ENCODE results near the gene AMPD2. TPM values are rescaled to one million over a fixed set of nuclear protein-coding genes. Genes with fewer than 3 reads are reported as not detected.

AMPD2 gene
- total and polyA plus RNA-seq, 2 donors (not counting 3 experiments of a cell fraction or from before 2014, with no cell fraction given): 69.4 TPM

- BruUV-seq (replicated peaks): no TSS peak
- no peaks in the 10 kb centered on the region for H3K9me1 ChIP-seq (replicated peaks; ENCODE audit: control insufficient read depth, extremely low read depth, insufficient read depth, low read length)
- ChIA-PET CTCF (interaction anchor here (0.7 to 5.8 kb wide), 8 partner anchors 11 to 70 kb away, joined by 3 to 48 read pairs (median 8); partner anchors contain the start of gene GNAI3), POLR2A (no interaction called here)
- peaks cover 66% of the 10 kb centered on the region for H3K4me1 ChIP-seq (ENCODE audit: control insufficient read depth, extremely low read depth, insufficient read depth, low read length)
- H3K79me2 ChIP-seq (ENCODE audit: control insufficient read depth, insufficient read depth, low read length): peaks cover 9% of the 10 kb centered on the region
- peak overlapping the region; percentile 60 for H3K4me2 ChIP-seq (ENCODE audit: insufficient read depth, low read length)
- no peak overlapping the region for H3K4me3 ChIP-seq (replicated peaks in 1 of 3; ENCODE audit: insufficient read depth in 1 of 3, low read depth in 1 of 3, low read length in 3 of 3)
- no peaks in the 10 kb centered on the region for H3K27me3 ChIP-seq (ENCODE audit: control insufficient read depth in 2 of 2, insufficient read depth in 2 of 2, low read length in 2 of 2)
- H3K27ac ChIP-seq (ENCODE audit: insufficient read depth, low read depth, low read length): peak overlapping the region; percentile 92
- FAIRE-seq: peak; percentile 88
- peak overlapping the region; percentile 40 for H2AFZ ChIP-seq (ENCODE audit: low read depth, low read length)
- TF ChIP-seq JUN (IDR thresholded peaks at IDR 0.05; ENCODE audit: borderline replicate concordance, insufficient read depth, insufficient read length, low read depth) (peak; percentile 3), POLR2AphosphoS5 (IDR thresholded peaks at IDR 0.05; ENCODE audit: insufficient read depth, low read depth, low read length) (peak; percentile 55), CTCF (IDR thresholded peaks at IDR 0.05; ENCODE audit: extremely low read depth in 1 of 2, insufficient read depth in 1 of 2, low read depth in 1 of 2, low read length in 2 of 2) (no peak), GATA2 (IDR thresholded peaks at IDR 0.05; ENCODE audit: insufficient read depth, insufficient read length, low read depth, low read length) (no peak), MAX (IDR thresholded peaks at IDR 0.05; ENCODE audit: insufficient read depth, insufficient read length) (no peak), FOS (IDR thresholded peaks at IDR 0.05; ENCODE audit: borderline replicate concordance, insufficient read depth, low read length) (peak; percentile 22), EZH2 (IDR thresholded peaks at IDR 0.05; ENCODE audit: borderline replicate concordance, low read depth, low read length, severe bottlenecking) (no peak), POLR2A (IDR thresholded peaks at IDR 0.05; ENCODE audit: low read depth, low read length) (peak; percentile 43), MYC (IDR thresholded peaks at IDR 0.05; ENCODE audit: low read depth, low read length) (no peak)
- peak; percentile 86 for DNase-seq (ENCODE audit: low read depth, low spot score)
- no peaks in the 10 kb centered on the region for H4K20me1 ChIP-seq (replicated peaks; ENCODE audit: control insufficient read depth, extremely low read depth, insufficient read depth, low read length)
- no peaks in the 10 kb centered on the region for H3K36me3 ChIP-seq (ENCODE audit: control insufficient read depth in 2 of 2, extremely low read depth in 1 of 2, insufficient read depth in 2 of 2, low read length in 2 of 2)
- intact Hi-C loops (cut with micrococcal nuclease): loop anchor here (1.0 to 10.0 kb wide), 3 partner anchors 21 to 131 kb away; partner anchors contain the start of gene ATXN7L2
- H3K9me3 ChIP-seq (replicated peaks; ENCODE audit: control insufficient read depth, insufficient read depth, low read length): no peaks in the 10 kb centered on the region
- dilution Hi-C loops (cut with MboI; ENCODE audit: extremely low pct_ligation_motif_present, low sequenced_read_pairs): no loop called here
- peak overlapping the region; percentile 28 for H3K9ac ChIP-seq (replicated peaks; ENCODE audit: extremely low read depth, insufficient read depth, low read length)
Measured at GRCh38 chr1:109615879-109616278, 3.8 kb upstream of the AMPD2 start.
